ENCODE results near the gene AOC2.
"Not testable (repeated sequence)": the region's sequence is repeated elsewhere in the genome, so short reads cannot be mapped to it uniquely, and the experiment has no call there.

The AOC2 gene

GRCh38 chr17:42832934-42833766 lies 11.2 kb upstream of the AOC2 start, which contains the start of gene PSME3:
Gene PSME3, plus strand, starts transcription at chr17:42833397. Its CDS starts 235 bp downstream, at chr17:42833632.
- no peak for FAIRE-seq

- FAIRE-seq, result no peak
Observed at GRCh38 chr17:42833767-42834422, 10.5 kb upstream of the AOC2 start.

DNA sequence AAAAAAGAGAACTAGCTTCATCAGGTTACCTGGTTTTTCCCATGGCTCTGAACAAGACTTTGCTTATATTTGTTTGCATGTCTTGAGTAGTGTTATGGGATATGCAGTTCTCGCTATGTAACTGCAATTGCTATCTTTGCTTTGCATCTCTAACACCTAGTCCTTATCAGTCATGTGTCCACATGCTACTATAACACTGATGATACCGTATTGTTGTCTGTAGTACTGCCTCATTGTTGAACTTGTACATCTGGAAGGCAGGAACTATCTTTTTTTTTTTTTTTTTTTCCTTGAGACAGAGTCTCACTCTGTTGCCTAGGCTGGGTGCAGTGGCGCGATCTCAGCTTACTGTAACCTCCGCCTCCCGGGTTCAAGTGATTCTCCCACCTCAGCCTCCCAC lies 8.6 kb upstream of the AOC2 start:
- FAIRE-seq, result no peak

DNA sequence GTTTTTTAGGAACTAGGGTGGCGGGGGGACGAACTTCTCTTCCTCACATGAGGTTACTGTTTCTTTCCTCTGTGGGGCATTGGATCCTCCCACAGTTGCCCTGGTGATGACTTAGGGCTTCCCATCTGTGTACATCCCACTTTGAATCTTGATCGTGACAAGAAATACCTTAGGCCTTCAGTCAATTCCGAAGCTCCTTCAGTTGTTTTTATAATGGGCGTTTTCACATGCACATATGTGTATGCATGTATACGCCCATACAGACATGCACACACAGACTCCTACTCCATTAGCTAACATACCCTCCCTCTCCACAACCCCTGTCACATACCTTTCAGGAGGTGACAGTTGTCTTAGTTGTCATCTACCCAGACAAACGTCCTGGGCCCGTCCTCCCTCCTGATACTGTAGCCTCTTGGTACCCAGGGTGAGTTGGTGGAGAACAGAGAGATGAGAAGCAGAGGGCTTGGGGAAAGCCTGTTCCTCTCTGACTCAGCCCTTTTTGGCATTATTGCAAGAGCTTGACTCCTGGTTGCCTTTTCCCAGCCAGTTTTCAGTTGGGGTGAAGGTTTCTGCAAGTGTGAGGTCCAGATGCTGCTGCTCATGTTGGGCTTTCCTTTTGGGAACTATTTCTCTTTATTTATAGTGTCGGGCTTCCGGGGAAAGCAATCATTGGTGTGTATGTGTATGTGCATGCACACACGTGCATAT lies 2.2 kb upstream of the AOC2 start:
- FAIRE-seq, result no peak

- peak; percentile 70 for FAIRE-seq
Observed at GRCh38 chr17:42843358-42843934, 934 bp upstream of the AOC2 start.

- no peak for FAIRE-seq
Observed at GRCh38 chr17:42844761-42845555, 578 bp downstream of the AOC2 start.

GRCh38 chr17:42845556-42845917 lies 1.2 kb downstream of the AOC2 start:
- FAIRE-seq, result no peak

DNA sequence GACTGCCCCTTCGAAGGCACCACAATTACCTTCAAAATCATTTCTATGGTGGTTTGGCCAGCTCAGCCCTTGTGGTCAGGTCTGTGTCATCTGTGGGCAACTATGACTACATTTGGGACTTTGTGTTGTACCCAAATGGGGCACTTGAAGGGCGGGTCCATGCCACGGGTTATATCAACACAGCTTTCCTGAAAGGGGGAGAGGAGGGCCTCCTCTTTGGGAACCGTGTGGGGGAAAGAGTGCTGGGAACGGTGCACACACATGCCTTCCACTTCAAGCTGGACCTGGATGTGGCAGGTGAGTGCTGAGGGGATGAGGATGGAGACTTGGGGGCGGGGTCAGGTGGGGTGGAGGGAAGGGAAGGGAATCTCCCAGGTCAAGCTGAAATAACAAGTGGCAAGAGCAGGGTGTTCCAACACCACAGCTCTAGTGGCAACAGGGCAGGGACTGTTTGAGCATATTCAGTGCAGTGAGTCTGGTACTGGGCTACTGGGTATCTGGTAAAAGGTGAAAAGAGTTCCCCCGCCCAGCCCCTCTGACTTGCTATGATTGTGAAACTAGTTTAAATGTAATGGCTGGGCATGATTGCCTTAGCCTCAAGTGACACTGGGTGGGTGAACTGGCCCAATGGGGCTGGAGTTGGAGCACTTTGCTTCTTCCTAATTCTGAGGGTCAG lies 1.7 kb downstream of the AOC2 start:
- no peak for FAIRE-seq

DNA sequence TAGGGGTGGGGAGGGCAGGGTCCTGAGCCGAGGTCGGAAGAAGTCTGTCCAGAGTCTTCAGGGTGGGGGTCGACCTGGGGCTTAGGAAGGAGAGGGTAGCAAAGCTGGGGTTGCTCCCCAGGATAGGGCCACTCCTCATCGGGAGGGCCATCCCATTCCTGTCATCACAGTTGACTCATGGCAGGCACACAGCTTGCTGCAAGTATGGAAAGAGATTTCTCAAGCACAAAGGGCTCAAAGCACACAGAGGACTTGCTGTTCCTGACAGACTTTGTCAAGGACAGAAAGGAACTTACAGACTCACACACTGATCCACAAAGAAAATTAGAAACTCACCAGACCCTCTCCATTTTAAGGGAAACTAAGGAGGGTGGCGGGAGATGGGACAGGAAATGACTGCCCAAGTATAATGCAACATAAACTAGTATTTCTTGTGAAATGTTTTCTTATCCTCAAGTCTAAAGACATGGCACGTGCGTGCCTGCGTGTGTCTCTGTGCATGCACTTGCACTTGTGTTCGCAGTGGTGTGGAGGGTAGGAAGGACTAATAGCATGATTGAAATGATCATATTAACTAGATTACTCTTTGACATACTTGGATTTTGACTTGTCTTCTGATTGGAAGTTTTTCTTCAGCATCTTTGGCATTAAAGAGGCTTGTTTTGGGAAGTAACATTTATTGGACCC lies 2.4 kb downstream of the AOC2 start:
- FAIRE-seq, result no peak

- no peak for FAIRE-seq
Observed at GRCh38 chr17:42848093-42848492, 3.7 kb downstream of the AOC2 start.

DNA sequence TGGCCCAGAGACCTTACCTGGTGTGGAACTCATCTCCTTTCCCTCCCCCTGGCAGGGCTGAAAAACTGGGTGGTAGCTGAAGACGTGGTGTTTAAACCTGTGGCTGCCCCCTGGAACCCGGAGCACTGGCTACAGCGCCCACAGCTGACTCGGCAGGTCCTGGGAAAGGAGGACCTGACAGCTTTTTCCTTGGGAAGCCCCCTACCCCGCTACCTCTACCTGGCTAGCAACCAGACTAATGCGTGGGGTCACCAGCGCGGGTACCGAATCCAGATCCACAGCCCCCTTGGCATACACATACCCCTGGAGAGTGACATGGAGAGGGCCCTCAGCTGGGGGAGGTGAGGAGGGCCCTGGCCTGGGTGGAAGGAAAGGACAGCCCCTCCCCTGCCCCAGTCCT lies 4.7 kb downstream of the AOC2 start:
- no peak for FAIRE-seq

- FAIRE-seq, result no peak
Observed at GRCh38 chr17:42849451-42850181, 5.2 kb downstream of the AOC2 start.

GRCh38 chr17:42850954-42851353 lies 6.6 kb downstream of the AOC2 start, which contains the start of gene AOC3:
Gene AOC3, plus strand, starts transcription at chr17:42851199. Its CDS starts 145 bp downstream, at chr17:42851344.
- no peak for FAIRE-seq

DNA sequence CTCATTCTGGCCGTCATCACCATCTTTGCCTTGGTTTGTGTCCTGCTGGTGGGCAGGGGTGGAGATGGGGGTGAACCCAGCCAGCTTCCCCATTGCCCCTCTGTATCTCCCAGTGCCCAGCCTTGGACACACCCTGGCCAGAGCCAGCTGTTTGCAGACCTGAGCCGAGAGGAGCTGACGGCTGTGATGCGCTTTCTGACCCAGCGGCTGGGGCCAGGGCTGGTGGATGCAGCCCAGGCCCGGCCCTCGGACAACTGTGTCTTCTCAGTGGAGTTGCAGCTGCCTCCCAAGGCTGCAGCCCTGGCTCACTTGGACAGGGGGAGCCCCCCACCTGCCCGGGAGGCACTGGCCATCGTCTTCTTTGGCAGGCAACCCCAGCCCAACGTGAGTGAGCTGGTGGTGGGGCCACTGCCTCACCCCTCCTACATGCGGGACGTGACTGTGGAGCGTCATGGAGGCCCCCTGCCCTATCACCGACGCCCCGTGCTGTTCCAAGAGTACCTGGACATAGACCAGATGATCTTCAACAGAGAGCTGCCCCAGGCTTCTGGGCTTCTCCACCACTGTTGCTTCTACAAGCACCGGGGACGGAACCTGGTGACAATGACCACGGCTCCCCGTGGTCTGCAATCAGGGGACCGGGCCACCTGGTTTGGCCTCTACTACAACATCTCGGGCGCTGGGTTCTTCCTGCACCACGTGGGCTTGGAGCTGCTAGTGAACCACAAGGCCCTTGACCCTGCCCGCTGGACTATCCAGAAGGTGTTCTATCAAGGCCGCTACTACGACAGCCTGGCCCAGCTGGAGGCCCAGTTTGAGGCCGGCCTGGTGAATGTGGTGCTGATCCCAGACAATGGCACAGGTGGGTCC lies 7.2 kb downstream of the AOC2 start:
- FAIRE-seq, result not testable (repeated sequence)

DNA sequence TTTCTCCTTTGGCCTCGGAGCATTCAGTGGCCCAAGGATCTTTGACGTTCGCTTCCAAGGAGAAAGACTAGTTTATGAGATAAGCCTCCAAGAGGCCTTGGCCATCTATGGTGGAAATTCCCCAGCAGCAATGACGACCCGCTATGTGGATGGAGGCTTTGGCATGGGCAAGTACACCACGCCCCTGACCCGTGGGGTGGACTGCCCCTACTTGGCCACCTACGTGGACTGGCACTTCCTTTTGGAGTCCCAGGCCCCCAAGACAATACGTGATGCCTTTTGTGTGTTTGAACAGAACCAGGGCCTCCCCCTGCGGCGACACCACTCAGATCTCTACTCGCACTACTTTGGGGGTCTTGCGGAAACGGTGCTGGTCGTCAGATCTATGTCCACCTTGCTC lies 8.0 kb downstream of the AOC2 start:
- no peak for FAIRE-seq

GRCh38 chr17:42853004-42853403 lies 8.6 kb downstream of the AOC2 start:
- FAIRE-seq, result no peak

DNA sequence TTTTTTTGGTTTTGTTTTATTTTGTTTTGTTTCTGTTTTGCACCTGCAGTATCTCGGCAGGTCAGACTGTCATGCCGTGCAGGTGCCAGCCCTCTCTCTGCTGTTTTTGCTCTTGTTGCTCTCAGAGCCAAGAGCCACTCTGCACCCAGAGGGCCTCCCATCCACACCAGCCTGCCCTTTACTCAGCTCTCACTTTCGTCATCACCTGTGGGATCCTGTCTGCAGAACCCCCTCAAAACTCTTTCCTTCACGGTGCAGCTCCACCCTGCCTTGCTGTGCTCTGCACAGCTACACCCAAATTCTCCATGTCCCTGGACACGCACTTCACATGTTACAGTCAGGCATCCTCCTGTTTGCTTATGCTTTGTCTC lies 9.2 kb downstream of the AOC2 start:
- FAIRE-seq, result no peak

GRCh38 chr17:42853968-42854790 lies 9.8 kb downstream of the AOC2 start:
- no peak for FAIRE-seq

Data from islet of Langerhans (tissue), 1 donor.